GM21619 (cell line): ENCODE measurements around the gene PLEKHM1.
"Not testable (repeated sequence)": the region's sequence is repeated elsewhere in the genome, so short reads cannot be mapped to it uniquely, and the experiment has no call there.

Experiments
- ATAC-seq: cut with Tn5 transposase; IDR thresholded peaks from one replicate; pipeline ENCODE4 v1.9.1; 2021; ENCODE audit not compliant: unreplicated experiment

The PLEKHM1 gene

GRCh38 chr17:45490615-45491433 is at the start of gene PLEKHM1:
TSS of gene PLEKHM1 (minus strand) at chr17:45490721. CDS start at chr17:45482484, 8,237 bp downstream.
- ATAC-seq = peak; percentile 84

DNA sequence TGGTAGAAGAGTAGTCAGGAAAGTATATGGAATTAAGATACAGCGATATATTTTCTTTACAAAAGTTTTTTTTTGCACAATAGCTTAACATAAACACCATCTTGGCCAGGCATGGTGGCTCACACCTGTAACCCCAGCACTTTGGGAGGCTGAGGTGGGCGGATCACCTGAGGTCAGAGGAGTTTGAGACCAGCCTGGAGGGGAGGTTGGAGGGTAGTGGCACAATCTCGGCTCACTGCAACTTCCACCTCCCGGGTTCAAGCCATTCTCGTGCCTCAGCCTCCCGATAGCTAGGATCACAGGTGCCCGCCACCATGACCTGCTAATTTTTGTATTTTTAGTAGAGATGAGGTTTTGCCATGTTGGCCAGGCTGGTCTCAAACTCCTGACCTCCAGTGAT is 47.6 kb upstream of the PLEKHM1 start:
- not testable (repeated sequence) for ATAC-seq

DNA sequence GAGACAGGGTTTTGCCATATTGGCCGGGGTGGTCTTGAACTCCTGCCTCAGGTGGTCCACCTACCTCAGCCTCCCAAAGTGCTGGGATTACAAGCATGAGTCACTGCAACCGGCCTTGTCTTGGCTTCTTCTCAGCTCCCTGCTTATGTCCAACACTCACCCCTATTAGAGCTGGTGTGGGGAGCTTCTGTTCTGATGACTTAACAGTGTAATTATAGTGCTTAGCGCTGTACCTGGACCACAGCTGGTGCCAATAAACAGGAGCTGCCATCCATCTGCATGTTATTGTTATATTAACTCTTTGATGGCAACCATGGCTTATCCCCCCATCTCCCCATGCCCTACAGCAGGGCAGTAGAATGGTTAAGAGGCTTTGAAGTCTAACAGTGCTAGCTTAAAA is 15.6 kb upstream of the PLEKHM1 start:
- ATAC-seq = not testable (repeated sequence)

- not testable (repeated sequence) for ATAC-seq
These were observed 14.7 kb upstream of the PLEKHM1 start for GRCh38 chr17:45505183-45505582.

DNA sequence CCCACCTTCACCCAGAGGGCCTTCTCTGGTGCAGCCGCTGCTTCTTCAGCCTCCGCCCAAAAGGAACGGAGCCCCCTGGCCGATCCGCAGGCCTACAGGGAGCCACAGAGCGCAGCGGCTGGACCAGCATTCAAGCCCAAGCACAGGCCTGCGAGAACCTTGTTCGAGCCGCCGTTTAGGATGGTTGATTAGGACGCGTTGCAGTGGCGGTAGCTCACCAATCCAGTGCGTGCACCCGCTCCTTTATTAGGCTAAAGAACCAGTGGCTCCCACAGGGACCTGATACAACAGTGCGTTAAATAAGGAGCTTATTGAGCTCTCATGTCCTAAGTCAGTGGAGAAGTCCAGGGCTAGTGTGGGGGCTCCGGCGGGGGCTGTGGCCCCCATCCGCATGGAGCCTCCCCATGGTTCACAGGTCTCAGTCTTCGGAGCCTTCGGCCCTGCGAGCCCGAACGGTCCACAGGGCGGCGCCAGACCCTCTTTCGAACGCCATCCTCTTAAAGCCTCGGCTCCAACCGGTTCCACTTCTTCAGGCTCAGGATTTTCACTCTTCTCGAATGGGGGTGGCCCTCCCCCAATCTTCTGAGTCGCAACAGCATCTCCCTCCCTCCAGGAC is 10.7 kb upstream of the PLEKHM1 start:
- ATAC-seq = not testable (repeated sequence)

GRCh38 chr17:45500478-45500877 is 10.0 kb upstream of the PLEKHM1 start:
- ATAC-seq = not testable (repeated sequence)

- not testable (repeated sequence) for ATAC-seq
These were observed 8.7 kb upstream of the PLEKHM1 start for GRCh38 chr17:45499208-45499607.

- not testable (repeated sequence) for ATAC-seq
These were observed 7.9 kb upstream of the PLEKHM1 start for GRCh38 chr17:45498377-45498776.

DNA sequence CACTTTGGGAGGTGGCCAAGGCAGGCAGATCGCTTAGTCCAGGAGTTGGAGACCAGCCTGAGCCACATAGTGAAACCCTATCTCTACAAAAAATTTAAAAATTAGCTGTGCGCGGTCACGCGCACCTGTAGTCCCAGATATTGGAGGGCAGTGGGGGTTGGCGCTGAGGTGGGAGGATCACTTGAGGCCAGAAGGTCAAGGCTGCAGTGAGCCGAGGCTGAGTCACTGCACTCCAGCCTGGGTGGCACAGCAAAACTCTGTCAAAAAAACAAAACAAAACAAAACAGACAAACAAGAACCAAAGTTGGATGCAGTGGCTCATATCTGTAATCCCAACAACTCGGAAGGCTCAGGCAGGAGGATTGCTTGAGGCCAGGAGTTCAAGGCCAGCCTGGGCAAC is 6.9 kb upstream of the PLEKHM1 start:
- not testable (repeated sequence) for ATAC-seq

DNA sequence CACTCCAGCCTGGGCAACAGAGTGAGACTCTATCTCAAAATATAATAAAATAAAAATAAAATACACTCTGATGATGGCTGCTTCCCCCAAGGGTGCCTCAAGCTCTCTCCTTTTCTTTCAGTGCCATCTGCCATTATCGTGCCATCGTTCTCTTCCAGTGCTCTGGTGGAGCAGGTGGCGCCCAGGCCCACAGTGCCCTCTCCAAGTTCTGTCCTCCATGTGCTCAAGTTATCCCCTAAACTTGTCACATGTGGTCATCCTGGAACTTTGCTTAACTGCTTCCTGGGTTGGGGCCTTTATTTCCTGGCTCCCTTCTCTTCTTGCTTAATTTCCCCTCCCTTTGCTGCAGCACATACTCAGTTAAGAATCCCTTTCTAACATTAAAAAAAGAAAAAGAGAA is 6.0 kb upstream of the PLEKHM1 start:
- ATAC-seq = not testable (repeated sequence)

- not testable (repeated sequence) for ATAC-seq
These were observed 4.0 kb upstream of the PLEKHM1 start for GRCh38 chr17:45494556-45494955.

GRCh38 chr17:45492156-45492555 is 1.6 kb upstream of the PLEKHM1 start:
- ATAC-seq = not testable (repeated sequence)

- peak; percentile 16 for ATAC-seq
These were observed 323 bp downstream of the PLEKHM1 start for GRCh38 chr17:45490198-45490597.

GRCh38 chr17:45487704-45488103 is 2.8 kb downstream of the PLEKHM1 start:
- ATAC-seq = not testable (repeated sequence)

GRCh38 chr17:45483591-45484216 is 6.8 kb downstream of the PLEKHM1 start:
- not testable (repeated sequence) for ATAC-seq

GRCh38 chr17:45483177-45483576 is 7.3 kb downstream of the PLEKHM1 start:
- not testable (repeated sequence) for ATAC-seq

DNA sequence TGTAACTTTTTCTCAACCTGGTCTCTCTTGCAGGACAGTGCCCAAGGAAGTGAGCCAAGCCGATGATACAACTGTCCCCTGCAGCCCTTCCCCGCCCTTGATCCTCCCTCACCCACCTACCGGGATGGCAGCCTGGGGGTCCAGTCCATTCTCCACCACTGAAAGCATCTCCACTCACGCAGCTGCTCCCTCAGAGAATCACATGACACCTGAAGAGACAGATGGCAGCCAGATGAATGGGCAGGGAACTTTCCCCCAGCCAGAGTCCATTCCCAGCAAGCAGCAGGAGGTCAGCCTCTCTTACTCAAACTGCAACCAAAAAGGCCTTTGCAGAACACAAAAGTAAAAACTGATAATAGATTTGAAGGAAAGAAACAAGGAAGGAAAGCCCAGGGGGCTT is 8.2 kb downstream of the PLEKHM1 start:
- ATAC-seq = not testable (repeated sequence)

GRCh38 chr17:45475436-45475835 is 15.1 kb downstream of the PLEKHM1 start:
- ATAC-seq = not testable (repeated sequence)

DNA sequence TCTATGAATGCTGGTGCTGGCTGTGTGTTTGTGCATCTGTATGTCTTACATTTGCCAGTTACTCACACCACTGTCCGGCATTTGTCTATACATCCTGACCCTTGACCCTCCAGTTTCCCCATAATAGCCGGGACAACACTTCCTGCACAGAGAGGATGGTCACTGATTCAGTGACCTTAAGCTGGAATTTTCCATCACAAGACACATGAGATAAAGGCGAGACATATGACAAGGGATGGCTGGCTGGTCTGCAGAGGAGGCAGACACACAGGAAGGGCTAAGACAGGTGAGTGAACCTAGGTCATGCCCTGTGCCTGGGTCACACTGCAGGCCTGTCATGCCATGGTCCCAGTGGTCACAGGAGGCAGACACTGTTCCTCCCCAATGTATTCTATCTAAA is 18.3 kb downstream of the PLEKHM1 start:
- not testable (repeated sequence) for ATAC-seq

- ATAC-seq = not testable (repeated sequence)
These were observed 21.3 kb downstream of the PLEKHM1 start for GRCh38 chr17:45469204-45469563.

- ATAC-seq = not testable (repeated sequence)
These were observed 22.0 kb downstream of the PLEKHM1 start for GRCh38 chr17:45468293-45469203.
